Activated CD8-positive, alpha-beta T cell treated with anti-CD3 and anti-CD28 coated beads for 36 hours (primary cell): Measurements from ENCODE around the gene GPR31. TPM values are rescaled to one million over a fixed set of nuclear protein-coding genes. Genes with fewer than 3 reads are reported as not detected.

Experiments used
- ATAC-seq: fragments of 200-7000 bp; cut with Tn5 transposase; one replicate; pipeline ENCODE4 v1.10.0; 2021; ENCODE audit warnings: mild to moderate bottlenecking, moderate library complexity
- CTCF ChIA-PET: fragments of 350-600 bp; sonication (Branson Sonifier 250); formaldehyde crosslinking; loops from one replicate; lab custom pipeline; 2021; ENCODE audit warnings: antibody characterized with exemption; lab: Charles Lee
- POLR2A ChIA-PET: fragments of 350-600 bp; sonication (Branson Sonifier 250); formaldehyde crosslinking; loops from one replicate; lab custom pipeline; 2021; ENCODE audit warnings: antibody characterized with exemption; lab: Charles Lee
- DNase-seq: peaks from one replicate; pipeline ENCODE4 v3.0.0-alpha.2; 2020
- H3K27ac Mint-ChIP-seq: one replicate; pipeline ENCODE4 v1.8.0; 2021; ENCODE audit warnings: mild to moderate bottlenecking, mixed read lengths
- H3K27me3 Mint-ChIP-seq: one replicate; pipeline ENCODE4 v1.8.0; 2021; ENCODE audit warnings: mixed read lengths
- H3K36me3 Mint-ChIP-seq: one replicate; pipeline ENCODE4 v1.8.0; 2021; ENCODE audit warnings: low read depth, mixed read lengths
- H3K4me1 Mint-ChIP-seq: one replicate; pipeline ENCODE4 v1.8.0; 2021; ENCODE audit warnings: low read depth, mixed read lengths
- H3K4me3 Mint-ChIP-seq: one replicate; pipeline ENCODE4 v1.8.0; 2021; ENCODE audit warnings: mild to moderate bottlenecking, moderate library complexity, mixed read lengths
- H3K9me3 Mint-ChIP-seq: one replicate; pipeline ENCODE4 v1.8.0; 2021; ENCODE audit warnings: mixed read lengths
- intact Hi-C: fragments of 100-400 bp; cut with micrococcal nuclease; formaldehyde crosslinking; loops from one replicate; pipeline ENCODE4 v1.10.0; 2022
- total RNA-seq, 2 experiments: library from RNA; stranded (reverse); gene quantifications; one replicate each; pipeline ENCODE4 v1.2.3, GENCODE V29; 2021
- TF ChIP-seq, protein P1 (sequence below): fragments of 200-600 bp; IDR thresholded peaks from one replicate; pipeline ENCODE4 v1.8.0; 2022; ENCODE audit warnings: antibody characterized with exemption, mild to moderate bottlenecking

Gene GPR31
- total RNA-seq, 2 experiments from 2014 or later = not detected

DNA sequence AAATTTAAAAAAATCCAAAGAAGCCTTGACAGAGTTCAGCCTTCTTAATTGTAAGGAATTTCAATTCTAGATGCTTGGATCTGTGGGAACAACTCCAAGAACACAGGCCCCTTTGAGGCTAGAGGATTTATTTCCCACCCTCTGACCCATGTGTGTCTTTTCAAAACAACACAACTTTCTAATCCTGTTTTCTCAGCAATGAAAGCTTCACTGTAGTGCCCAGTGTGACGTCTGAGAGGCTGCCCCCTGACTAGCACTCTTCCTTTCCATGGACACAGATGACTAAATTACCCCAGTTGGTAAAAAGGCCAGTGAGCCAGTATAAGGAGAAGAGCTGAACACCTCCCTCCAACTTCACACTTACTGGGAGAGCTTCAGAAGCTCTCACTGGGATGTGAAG, 51.4 kb downstream of the GPR31 start:
- TF ChIP-seq, protein P1, sequence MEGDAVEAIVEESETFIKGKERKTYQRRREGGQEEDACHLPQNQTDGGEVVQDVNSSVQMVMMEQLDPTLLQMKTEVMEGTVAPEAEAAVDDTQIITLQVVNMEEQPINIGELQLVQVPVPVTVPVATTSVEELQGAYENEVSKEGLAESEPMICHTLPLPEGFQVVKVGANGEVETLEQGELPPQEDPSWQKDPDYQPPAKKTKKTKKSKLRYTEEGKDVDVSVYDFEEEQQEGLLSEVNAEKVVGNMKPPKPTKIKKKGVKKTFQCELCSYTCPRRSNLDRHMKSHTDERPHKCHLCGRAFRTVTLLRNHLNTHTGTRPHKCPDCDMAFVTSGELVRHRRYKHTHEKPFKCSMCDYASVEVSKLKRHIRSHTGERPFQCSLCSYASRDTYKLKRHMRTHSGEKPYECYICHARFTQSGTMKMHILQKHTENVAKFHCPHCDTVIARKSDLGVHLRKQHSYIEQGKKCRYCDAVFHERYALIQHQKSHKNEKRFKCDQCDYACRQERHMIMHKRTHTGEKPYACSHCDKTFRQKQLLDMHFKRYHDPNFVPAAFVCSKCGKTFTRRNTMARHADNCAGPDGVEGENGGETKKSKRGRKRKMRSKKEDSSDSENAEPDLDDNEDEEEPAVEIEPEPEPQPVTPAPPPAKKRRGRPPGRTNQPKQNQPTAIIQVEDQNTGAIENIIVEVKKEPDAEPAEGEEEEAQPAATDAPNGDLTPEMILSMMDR = no peak
- intact Hi-C loops = no loop called here
- CTCF ChIA-PET = no interaction called here
- Mint-ChIP-seq H3K9me3 (no peaks in the 10 kb centered on the region), H3K4me1 (peaks cover 16% of the 10 kb centered on the region), H3K27me3 (peaks cover 6% of the 10 kb centered on the region), H3K4me3 (no peak overlapping the region), H3K27ac (no peak overlapping the region), H3K36me3 (no peaks in the 10 kb centered on the region)
- ATAC-seq (no peak), DNase-seq (no peak)
- POLR2A ChIA-PET = no interaction called here

Other genes with a start within 250 kb of the GPR31 start
- 10 to 100 TPM; 69.2 to 70.2 TPM for gene RNASET2, start 201.4 kb downstream of the GPR31 start, total RNA-seq
- gene CEP43, start 158.6 kb downstream of the GPR31 start, total RNA-seq = 10 to 100 TPM; 20.2 to 21.3 TPM
- gene CCR6, start 34.9 kb downstream of the GPR31 start, total RNA-seq = under 1 TPM in 1 of 2 experiments, not detected in 1; 0.23 TPM
- gene UNC93A, start 133.3 kb upstream of the GPR31 start, total RNA-seq = not detected
- gene TTLL2, start 167.1 kb upstream of the GPR31 start, total RNA-seq = not detected